BJ (cell line): ENCODE results near the gene FAM200B. TPM values are rescaled to one million over a fixed set of nuclear protein-coding genes. Genes with fewer than 3 reads are reported as not detected.
A peak's percentile ranks its signal among the peaks of the same experiment; 100 is the strongest.

Experiments used
- CTCF ChIA-PET: fragments of 350-600 bp; formaldehyde crosslinking; extraction: SDS; loops from one replicate; lab custom pipeline; 2021; ENCODE audit warnings: antibody characterized with exemption, inconsistent platforms; lab: Yijun Ruan, JAX
- POLR2A ChIA-PET: fragments of 300-600 bp; sonication (Branson Sonifier 250); formaldehyde crosslinking; extraction: SDS; loops from one replicate; lab custom pipeline; 2021; ENCODE audit warnings: antibody characterized with exemption; lab: Charles Lee
- DNase-seq: peaks from one replicate; pipeline ENCODE4 v3.0.0-alpha.2; 2011; ENCODE audit warnings: low read depth
- H3K27me3 ChIP-seq: 2 replicates; pipeline ENCODE4 v1.6.0; 2011; ENCODE audit warnings: low read length; ENCODE audit not compliant: control insufficient read depth, insufficient read depth
- H3K36me3 ChIP-seq: 2 replicates; pipeline ENCODE4 v1.5.1; 2011; ENCODE audit warnings: low read length; ENCODE audit not compliant: control insufficient read depth, insufficient read depth
- H3K4me3 ChIP-seq: 2 replicates; pipeline ENCODE4 v1.5.1; 2011; ENCODE audit warnings: low read depth, mild to moderate bottlenecking, control low read depth, low read length
- CTCF ChIP-seq: IDR thresholded peaks from 2 replicates; pipeline ENCODE4 v1.5.1; 2011; ENCODE audit warnings: low read depth, mild to moderate bottlenecking, control low read depth, inconsistent platforms, low read length, moderate library complexity; ENCODE audit not compliant: insufficient read depth
- polyA plus RNA-seq: library from polyadenylated mRNA; depleted of rRNA; stranded (reverse); fragments of >200 nt; gene quantifications from 2 replicates; pipeline ENCODE4 v1.2.3, GENCODE V29; 2011

FAM200B gene
- polyA plus RNA-seq, 1 experiment, result 19.5 TPM

DNA sequence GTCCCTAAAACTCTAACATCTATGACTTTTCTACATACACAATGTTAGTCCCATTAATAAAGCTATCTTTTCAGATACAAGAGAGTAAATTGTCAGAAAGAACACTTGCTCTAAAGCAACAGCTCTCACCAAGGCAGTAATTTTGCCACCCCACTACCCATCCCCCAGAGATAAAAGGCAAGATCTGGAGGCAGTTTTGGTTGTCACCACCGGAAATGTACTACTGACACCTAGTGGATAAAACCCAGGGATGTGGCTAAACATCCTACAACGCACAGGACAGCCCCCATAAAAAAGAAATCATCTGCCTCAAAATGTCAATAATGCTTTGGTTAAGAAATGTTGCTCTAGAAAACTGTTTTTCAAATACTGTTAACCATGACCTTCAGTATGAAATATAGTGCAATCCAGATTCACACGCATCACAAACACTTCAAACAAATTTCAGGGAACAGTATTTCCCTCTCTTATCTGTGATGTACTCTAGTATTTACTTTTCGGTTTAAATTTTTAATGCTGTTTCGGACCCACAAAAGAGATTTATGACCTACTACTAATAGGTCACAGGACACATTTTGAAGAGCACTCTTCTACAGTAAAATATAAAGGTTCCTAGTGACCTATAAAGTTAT, 31.6 kb upstream of the FAM200B start:
- POLR2A ChIA-PET, result no interaction called here
- CTCF ChIA-PET, result interaction anchor here (0.7 to 1.2 kb wide), 4 partner anchors 12 to 419 kb away, joined by 3 to 4 read pairs (median 3); no protein-coding TSS in a partner anchor
- TF ChIP-seq CTCF, result peak; percentile 64

DNA sequence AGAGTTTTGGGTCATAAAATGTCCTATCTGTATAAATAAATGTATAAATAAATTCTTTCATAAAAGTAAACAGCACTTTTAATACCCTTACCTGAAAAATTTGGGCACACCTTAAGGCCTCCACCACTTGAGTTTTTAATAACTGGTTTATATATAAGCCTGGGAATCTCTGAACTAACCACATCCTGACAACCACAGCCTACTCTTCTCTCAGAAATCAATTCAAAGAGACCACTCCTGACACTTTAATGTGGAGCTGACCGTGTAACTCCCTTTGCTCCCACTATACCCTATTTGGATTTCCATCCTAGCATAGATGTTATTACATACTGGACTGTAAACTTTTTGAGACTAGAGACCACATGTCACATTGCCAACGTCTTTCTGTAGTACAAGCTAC, 30.0 kb upstream of the FAM200B start:
- ChIA-PET CTCF (interaction anchor here (1.4 to 2.2 kb wide), 3 partner anchors 10 to 231 kb away, joined by 3 to 14 read pairs (median 4); no protein-coding TSS in a partner anchor), POLR2A (interaction anchor here (0.8 kb wide), 1 partner anchor 25 kb away, joined by 3 read pairs; no protein-coding TSS in a partner anchor)
- no peak for TF ChIP-seq CTCF
- no peak for DNase-seq
- Histone ChIP-seq H3K4me3 (no peak overlapping the region), H3K36me3 (no peaks in the 10 kb centered on the region), H3K27me3 (no peaks in the 10 kb centered on the region)

More for the DNA sequence above, 31.6 kb upstream of the FAM200B start:
- Histone ChIP-seq H3K36me3 (no peaks in the 10 kb centered on the region), H3K27me3 (no peaks in the 10 kb centered on the region), H3K4me3 (no peak overlapping the region)
- DNase-seq, result no peak

- no peaks in the 10 kb centered on the region for H3K36me3 ChIP-seq
- no peaks in the 10 kb centered on the region for H3K27me3 ChIP-seq
- TF ChIP-seq CTCF, result no peak
- no peak for DNase-seq
- POLR2A ChIA-PET, result interaction anchor here (0.8 kb wide), 1 partner anchor 25 kb away, joined by 3 read pairs; no protein-coding TSS in a partner anchor
- CTCF ChIA-PET, result interaction anchor here (0.7 to 2.2 kb wide), 4 partner anchors 10 to 181 kb away, joined by 3 to 14 read pairs (median 6); no protein-coding TSS in a partner anchor
- no peak overlapping the region for H3K4me3 ChIP-seq
Observed at GRCh38 chr4:15652191-15652590, 29.4 kb upstream of the FAM200B start.

DNA sequence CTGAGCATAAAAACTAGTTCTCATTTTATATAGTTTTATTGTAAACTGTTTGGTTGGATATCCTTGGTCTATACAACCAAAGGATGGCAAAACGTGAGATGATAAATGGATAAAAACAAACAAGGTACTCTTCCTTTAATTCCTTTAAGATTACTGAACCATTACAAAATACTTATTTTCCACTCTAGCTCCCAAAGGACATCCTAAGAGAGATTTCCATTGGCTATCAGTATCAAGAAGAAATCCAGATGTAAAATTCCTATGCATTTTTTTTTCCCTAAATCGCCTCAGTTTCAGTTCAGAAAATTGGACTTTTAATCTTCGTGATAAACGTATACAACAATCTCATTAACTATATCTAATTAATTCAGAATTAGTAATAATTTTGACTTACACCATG, 28.8 kb upstream of the FAM200B start:
- ChIA-PET POLR2A (no interaction called here), CTCF (interaction anchor here (0.6 to 2.2 kb wide), 5 partner anchors 11 to 1547 kb away, joined by 3 to 14 read pairs (median 5); no protein-coding TSS in a partner anchor)
- H3K36me3 ChIP-seq, result no peaks in the 10 kb centered on the region
- no peak for DNase-seq
- H3K27me3 ChIP-seq, result no peaks in the 10 kb centered on the region
- no peak for TF ChIP-seq CTCF
- peak overlapping the region; percentile 83; the same call in 1 of the 2 replicates for H3K4me3 ChIP-seq

GRCh38 chr4:15653420-15653819, 28.2 kb upstream of the FAM200B start:
- ChIA-PET CTCF (interaction anchor here (0.5 to 1.0 kb wide), 3 partner anchors 30 to 1546 kb away, joined by 3 to 4 read pairs (median 3); no protein-coding TSS in a partner anchor), POLR2A (no interaction called here)
- Histone ChIP-seq H3K27me3 (no peaks in the 10 kb centered on the region), H3K36me3 (no peaks in the 10 kb centered on the region), H3K4me3 (peak overlapping the region; percentile 83)
- DNase-seq, result no peak
- TF ChIP-seq CTCF, result no peak
